HG03575 (cell line): ENCODE measurements around the gene KCTD10.

Experiments
- ATAC-seq: cut with Tn5 transposase; IDR thresholded peaks from one replicate; pipeline ENCODE4 v1.9.1; 2021; ENCODE audit not compliant: unreplicated experiment, insufficient number of reproducible peaks, low FRiP score; ENCODE audit errors: extremely low read depth

Gene KCTD10

GRCh38 chr12:109497675-109498074, 20.6 kb upstream of the KCTD10 start:
- no peak for ATAC-seq

GRCh38 chr12:109496306-109496705, 19.2 kb upstream of the KCTD10 start:
- no peak for ATAC-seq

- ATAC-seq, result no peak
These were observed 17.9 kb upstream of the KCTD10 start for GRCh38 chr12:109495012-109495411.

GRCh38 chr12:109494348-109494881, 17.3 kb upstream of the KCTD10 start:
- ATAC-seq, result no peak

GRCh38 chr12:109493938-109494337, 16.8 kb upstream of the KCTD10 start:
- no peak for ATAC-seq

- no peak for ATAC-seq
These were observed 16.0 kb upstream of the KCTD10 start for GRCh38 chr12:109493090-109493489.

GRCh38 chr12:109492371-109492770, 15.3 kb upstream of the KCTD10 start:
- no peak for ATAC-seq

- no peak for ATAC-seq
These were observed 14.6 kb upstream of the KCTD10 start for GRCh38 chr12:109491671-109492070.

- no peak for ATAC-seq
These were observed 13.0 kb upstream of the KCTD10 start for GRCh38 chr12:109489955-109490565.

- ATAC-seq, result no peak
These were observed 12.2 kb upstream of the KCTD10 start for GRCh38 chr12:109489016-109489954.

GRCh38 chr12:109488051-109488665, 11.1 kb upstream of the KCTD10 start:
- ATAC-seq, result no peak

GRCh38 chr12:109487181-109488050, 10.3 kb upstream of the KCTD10 start:
- ATAC-seq, result no peak

GRCh38 chr12:109485201-109485600, 8.1 kb upstream of the KCTD10 start:
- ATAC-seq, result no peak

GRCh38 chr12:109483346-109483745, 6.2 kb upstream of the KCTD10 start:
- ATAC-seq, result no peak

GRCh38 chr12:109482894-109483293, 5.8 kb upstream of the KCTD10 start:
- ATAC-seq, result no peak

- no peak for ATAC-seq
These were observed 5.4 kb upstream of the KCTD10 start for GRCh38 chr12:109482491-109482890.

GRCh38 chr12:109481863-109482262, 4.8 kb upstream of the KCTD10 start:
- ATAC-seq, result no peak

- no peak for ATAC-seq
These were observed 3.3 kb upstream of the KCTD10 start for GRCh38 chr12:109480356-109480755.

GRCh38 chr12:109479761-109480160, 2.7 kb upstream of the KCTD10 start:
- ATAC-seq, result no peak
